IMR-90 (cell line): ENCODE measurements around the gene CACNB2. TPM values are rescaled to one million over a fixed set of nuclear protein-coding genes. Genes with fewer than 3 reads are reported as not detected.

Experiments used
- ATAC-seq: fragments of 200-7000 bp; cut with Tn5 transposase; 2 replicates; pipeline ENCODE4 v1.9.1; 2020; ENCODE audit warnings: low read depth, mild to moderate bottlenecking, moderate library complexity
- BruUV-seq: library from RNA; stranded (reverse); fragments of 400-500 nt; replicated peaks from 2 replicates; lab custom pipeline; 2021; lab: Mats Ljungman, UMichigan
- CTCF ChIA-PET: fragments of 300-600 bp; formaldehyde crosslinking; extraction: SDS; loops from one replicate; lab custom pipeline; 2021; ENCODE audit warnings: antibody characterized with exemption; lab: Yijun Ruan, JAX
- POLR2A ChIA-PET: fragments of 300-600 bp; sonication (Branson Sonifier 250); formaldehyde crosslinking; loops from one replicate; lab custom pipeline; 2022; ENCODE audit warnings: antibody characterized with exemption; ENCODE audit not compliant: unreplicated experiment; lab: Charles Lee
- DNase-seq: peaks from one replicate; pipeline ENCODE4 v3.0.0; 2013
- H2AFZ ChIP-seq: replicated peaks from 2 replicates; pipeline ENCODE3; 2013; ENCODE audit warnings: low read length, mild to moderate bottlenecking; ENCODE audit not compliant: poor library complexity
- H2AK5ac ChIP-seq: 2 replicates; pipeline ENCODE4 v1.6.1; 2013; ENCODE audit warnings: low read depth, low read length, inconsistent platforms
- H2AK9ac ChIP-seq: replicated peaks from 2 replicates; pipeline ENCODE3; 2013; ENCODE audit warnings: mild to moderate bottlenecking, low read depth, low read length, moderate library complexity; ENCODE audit not compliant: poor library complexity
- H2BK120ac ChIP-seq: 2 replicates; pipeline ENCODE4 v1.6.1; 2013; ENCODE audit warnings: low read depth, low read length, inconsistent platforms
- H2BK15ac ChIP-seq: 3 replicates; pipeline ENCODE4 v1.6.1; 2013; ENCODE audit warnings: low read depth, low read length, inconsistent platforms
- H2BK20ac ChIP-seq: 2 replicates; pipeline ENCODE4 v1.6.1; 2013; ENCODE audit warnings: low read depth, mild to moderate bottlenecking, inconsistent platforms, low read length, moderate library complexity
- H2BK5ac ChIP-seq: 2 replicates; pipeline ENCODE4 v1.6.1; 2013; ENCODE audit warnings: mild to moderate bottlenecking, low read depth, low read length, inconsistent platforms; ENCODE audit not compliant: poor library complexity, severe bottlenecking
- H3K14ac ChIP-seq: replicated peaks from 2 replicates; pipeline ENCODE4 v1.6.1; 2013; ENCODE audit warnings: low read depth, low read length, inconsistent platforms
- H3K18ac ChIP-seq: 2 replicates; pipeline ENCODE4 v1.6.1; 2013; ENCODE audit warnings: low read depth, low read length, control low read depth
- H3K23ac ChIP-seq: 2 replicates; pipeline ENCODE4 v1.6.1; 2013; ENCODE audit warnings: low read depth, low read length, inconsistent platforms
- H3K27ac ChIP-seq: 2 replicates; pipeline ENCODE4 v1.5.1; 2013; ENCODE audit warnings: mild to moderate bottlenecking, control low read depth, low read length; ENCODE audit not compliant: insufficient read depth
- H3K27me3 ChIP-seq: 2 replicates; pipeline ENCODE4 v1.6.1; 2013; ENCODE audit warnings: low read length; ENCODE audit not compliant: control insufficient read depth, insufficient read depth
- H3K36me3 ChIP-seq: 2 replicates; pipeline ENCODE4 v1.6.1; 2013; ENCODE audit warnings: low read length, mixed read lengths; ENCODE audit not compliant: control insufficient read depth, insufficient read depth
- H3K4ac ChIP-seq: 2 replicates; pipeline ENCODE4 v1.6.1; 2013; ENCODE audit warnings: low read depth, low read length, inconsistent platforms
- H3K4me1 ChIP-seq: 2 replicates; pipeline ENCODE4 v1.6.1; 2013; ENCODE audit warnings: low read length, mixed read lengths; ENCODE audit not compliant: control insufficient read depth, insufficient read depth
- H3K4me2 ChIP-seq: 2 replicates; pipeline ENCODE4 v1.6.1; 2013; ENCODE audit warnings: low read depth, mild to moderate bottlenecking, control low read depth, low read length, moderate library complexity
- H3K4me3 ChIP-seq: 2 replicates; pipeline ENCODE4 v1.5.1; 2013; ENCODE audit warnings: low read depth, mild to moderate bottlenecking, control low read depth, low read length, moderate library complexity; ENCODE audit not compliant: insufficient read depth
- H3K56ac ChIP-seq: 2 replicates; pipeline ENCODE4 v1.6.1; 2013; ENCODE audit warnings: low read length, inconsistent platforms; ENCODE audit not compliant: insufficient read depth; ENCODE audit errors: extremely low read depth
- H3K79me1 ChIP-seq, 2 experiments: 2 replicates each; pipeline ENCODE4 v1.6.1; 2013; ENCODE audit warnings: low read length in 2 of 2, inconsistent platforms in 1 of 2, low read depth in 1 of 2
- H3K9ac ChIP-seq: 2 replicates; pipeline ENCODE4 v1.6.1; 2013; ENCODE audit warnings: low read depth, low read length, control low read depth
- H3K9me1 ChIP-seq: 2 replicates; pipeline ENCODE4 v1.6.1; 2013; ENCODE audit warnings: low read length, inconsistent platforms; ENCODE audit not compliant: insufficient read depth
- H3K9me3 ChIP-seq: 2 replicates; pipeline ENCODE4 v1.6.1; 2013; ENCODE audit warnings: low read length; ENCODE audit not compliant: control insufficient read depth, insufficient read depth
- H4K20me1 ChIP-seq: 2 replicates; pipeline ENCODE4 v1.6.1; 2013; ENCODE audit warnings: low read length, inconsistent platforms; ENCODE audit not compliant: insufficient read depth
- H4K5ac ChIP-seq: 2 replicates; pipeline ENCODE4 v1.6.1; 2013; ENCODE audit warnings: mild to moderate bottlenecking, low read depth, low read length, control low read depth
- H4K8ac ChIP-seq, 2 experiments: 2 replicates each; pipeline ENCODE4 v1.6.1; 2013; ENCODE audit warnings: low read depth in 2 of 2, low read length in 2 of 2, control low read depth in 1 of 2, inconsistent platforms in 1 of 2
- H4K91ac ChIP-seq: 2 replicates; pipeline ENCODE4 v1.6.1; 2013; ENCODE audit warnings: low read depth, low read length, inconsistent platforms; ENCODE audit not compliant: insufficient read depth
- BHLHE40 ChIP-seq: fragments of 150-350 bp; IDR thresholded peaks from 2 replicates; pipeline ENCODE4 v1.6.1; 2016; ENCODE audit warnings: mild to moderate bottlenecking, low read depth, low read length
- FOS ChIP-seq: fragments of 150-350 bp; IDR thresholded peaks from 2 replicates; pipeline ENCODE4 v1.6.1; 2016; ENCODE audit warnings: low read depth, low read length
- POLR2A ChIP-seq: IDR thresholded peaks from 2 replicates; pipeline ENCODE4 v1.6.1; 2012; ENCODE audit warnings: mild to moderate bottlenecking, low read depth, low read length
- WGBS, 2 experiments: methylation state at CpG; one replicate each; pipeline versions ENCODE4 v1.1.5 to v1.1.7; 2013; ENCODE audit warnings: missing lambda C conversion rate in 2 of 2; ENCODE audit not compliant: insufficient read length in 1 of 2; ENCODE audit errors: extremely low coverage in 2 of 2; 5-methylcytosine and 5-hydroxymethylcytosine counted together
- dilution Hi-C: fragments of 300-500 bp; cut with HindIII; formaldehyde crosslinking; loops from one replicate; pipeline ENCODE4 v1.14.3; 2018; ENCODE audit warnings: low sequenced_read_pairs; ENCODE audit not compliant: unreplicated experiment
- in situ Hi-C: fragments of 300-500 bp; cut with MboI; formaldehyde crosslinking; loops from 3 replicates; pipeline ENCODE4 v1.14.3; 2019; ENCODE audit warnings: low sequenced_read_pairs, inconsistent platforms, mixed read lengths
- intact Hi-C: fragments of 100-400 bp; cut with micrococcal nuclease; formaldehyde crosslinking; loops from 2 replicates; pipeline ENCODE4 v1.10.0; 2022
- polyA plus RNA-seq, 3 experiments: library from polyadenylated mRNA; depleted of rRNA; stranded (reverse); fragments of >200 nt; gene quantifications; 2 replicates each; pipeline ENCODE4 v1.2.3, GENCODE V29; 2012; ENCODE audit warnings: low replicate concordance in 1 of 3
- total RNA-seq: library from RNA; depleted of rRNA; stranded (reverse); fragments of >200 nt; gene quantifications from 2 replicates; pipeline ENCODE4 v1.2.3, GENCODE V29; 2012

Gene CACNB2
- total and polyA plus RNA-seq, 2 of the 4 experiments (the other 2 are of a cell fraction), result 0.36 TPM

DNA sequence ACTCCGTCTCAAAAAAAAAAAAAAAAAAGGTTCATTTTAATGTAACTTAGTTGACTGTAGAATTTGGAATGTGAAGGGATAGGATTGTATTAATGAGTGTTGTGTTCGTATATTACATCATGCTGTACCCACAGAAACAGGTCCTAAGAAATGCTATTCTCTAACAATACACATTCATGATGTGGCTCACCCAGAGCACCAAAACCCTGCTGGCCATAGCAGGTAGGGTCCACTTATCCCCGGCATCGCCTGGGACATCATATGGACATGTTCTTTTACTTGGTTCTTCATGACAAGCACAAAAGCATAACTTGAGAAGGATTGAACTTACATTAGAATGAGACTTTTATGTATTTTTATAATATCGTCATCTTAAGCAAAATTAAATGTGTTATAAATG, 241.5 kb downstream of the CACNB2 start:
- Histone ChIP-seq H4K5ac (no peak overlapping the region), H3K9me3 (no peaks in the 10 kb centered on the region), H3K18ac (peak overlapping the region; percentile 33; the same call in 1 of the 2 replicates), H3K56ac (no peak overlapping the region), H3K27ac (no peak overlapping the region), H4K8ac (no peak overlapping the region), H2AK5ac (no peak overlapping the region), H3K4ac (no peak overlapping the region; the same call in 1 of the 2 replicates), H3K9ac (no peak overlapping the region), H3K79me1 (no peaks in the 10 kb centered on the region), H4K91ac (no peak overlapping the region), H2BK20ac (no peak overlapping the region), H3K4me2 (no peak overlapping the region), H4K20me1 (no peaks in the 10 kb centered on the region), H3K4me1 (no peaks in the 10 kb centered on the region), H3K27me3 (no peaks in the 10 kb centered on the region), H3K23ac (no peak overlapping the region), H3K4me3 (no peak overlapping the region), H2AFZ (no peak overlapping the region), H2AK9ac (no peak overlapping the region), H2BK15ac (no peak overlapping the region), H2BK120ac (no peak overlapping the region), H2BK5ac (no peak overlapping the region), H3K14ac (no peak overlapping the region), H3K9me1 (no peaks in the 10 kb centered on the region), H3K36me3 (no peaks in the 10 kb centered on the region)
- BruUV-seq, result no TSS peak
- in situ Hi-C loops (no loop called here), dilution Hi-C loops (no loop called here), intact Hi-C loops (no loop called here)
- DNase-seq, result no peak
- no peak for TF ChIP-seq FOS
- TF ChIP-seq POLR2A, result no peak
- TF ChIP-seq BHLHE40, result no peak
- POLR2A ChIA-PET, result no interaction called here
- CTCF ChIA-PET, result no interaction called here
- no CpG with 5 or more reads among the region's 5 CpGs for WGBS, 2 experiments
- no peak for ATAC-seq
